ENCODE results near the gene UMOD.

DNA sequence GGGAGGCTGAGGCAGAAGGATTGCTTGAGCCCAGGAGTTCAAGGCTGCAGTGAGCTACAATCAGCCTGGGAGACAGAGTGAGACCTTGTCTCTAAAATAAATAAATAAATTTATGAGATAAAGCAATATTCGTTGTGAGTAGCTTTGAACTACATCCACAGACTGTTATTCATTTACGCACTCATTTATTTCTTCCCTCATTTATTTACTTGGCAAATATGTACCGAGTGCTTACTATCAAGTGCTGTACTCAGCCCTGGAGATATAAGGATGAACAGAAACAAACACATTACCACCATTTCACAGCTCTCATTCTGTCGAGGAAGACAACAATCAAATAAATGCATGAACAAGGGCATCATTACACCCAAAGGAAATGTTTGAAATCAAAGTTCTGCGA is 24.7 kb upstream of the UMOD start:
- TF ChIP-seq POLR2A (IDR thresholded peaks at IDR 0.05; ENCODE audit: low read length) (no peak), GATA1 (IDR thresholded peaks at IDR 0.05; ENCODE audit: low read depth, low read length) (no peak)

Measured in erythroblast (primary cell).